Stimulated activated CD4-positive, alpha-beta T cell treated with anti-CD3 and anti-CD28 coated beads, TNF-alpha, amount 100 ng/mL, for 48 hours (primary cell): ENCODE results near the gene ITGB7.

Experiments used
- DNase-seq, 3 donors: peaks; one replicate each; pipeline ENCODE4 v3.0.0-alpha.2; 2020; ENCODE audit warnings: low read depth in 3 of 3

The ITGB7 gene

DNA sequence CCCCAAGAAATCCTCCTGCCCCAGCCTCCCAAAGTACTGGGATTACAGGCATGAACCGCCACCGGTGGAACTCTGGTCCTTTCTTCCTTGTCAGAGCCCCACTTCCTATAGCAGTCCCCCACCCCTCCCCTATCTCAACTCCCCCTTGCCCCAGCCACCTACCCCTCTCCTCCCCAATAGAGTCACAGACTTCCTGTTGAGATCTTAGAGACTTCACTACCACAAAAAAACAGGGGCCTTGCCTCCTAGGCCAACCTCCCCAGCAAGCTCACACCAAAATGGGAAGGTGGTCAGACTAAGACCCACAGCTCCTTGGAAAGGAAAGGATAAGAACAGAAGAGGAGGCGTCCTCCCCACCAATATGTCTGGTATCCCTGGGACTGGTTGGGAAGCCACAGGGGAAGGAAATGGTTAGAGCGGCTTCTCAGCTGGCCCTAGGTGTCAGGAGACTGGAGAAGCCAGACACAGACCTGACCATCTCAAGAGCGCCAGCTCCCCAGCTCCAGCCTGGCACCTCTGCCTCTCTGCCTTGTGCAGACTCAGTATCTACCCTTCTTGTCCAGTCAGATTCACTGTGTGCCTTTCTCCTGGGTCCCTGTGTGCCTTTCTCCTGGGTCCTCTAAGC is 8.5 kb downstream of the ITGB7 start:
- DNase-seq = no peak

DNA sequence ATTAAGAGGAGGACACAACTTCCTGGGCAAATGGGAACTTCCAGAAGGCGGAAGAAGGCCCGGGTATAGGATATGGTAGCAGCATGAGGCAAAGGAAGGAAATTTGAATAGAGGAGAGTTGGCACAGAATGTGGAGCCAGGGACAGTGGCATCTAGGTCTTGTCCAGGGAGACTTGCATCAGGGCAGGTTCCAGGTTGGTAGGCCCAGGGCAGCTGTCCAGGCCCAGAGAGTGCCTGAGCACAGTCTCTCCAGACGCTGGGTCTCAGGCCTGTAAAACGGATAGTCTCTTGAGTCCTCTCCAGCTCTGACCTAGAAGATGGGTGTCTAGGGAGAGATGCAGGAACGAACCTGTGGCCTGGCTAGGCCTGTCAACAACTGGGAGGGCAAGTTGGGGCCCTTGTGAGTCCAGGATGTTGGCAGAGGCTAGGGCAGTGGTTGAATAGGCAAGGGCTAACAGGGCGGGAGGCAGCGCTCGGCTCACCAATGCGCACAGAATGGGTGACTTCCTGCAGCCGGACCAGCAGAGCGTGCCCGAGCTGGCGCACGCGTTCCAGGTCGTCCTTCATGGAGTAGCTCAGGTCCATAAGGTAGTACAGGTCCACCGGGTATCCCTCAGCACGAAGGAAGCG is 9.9 kb downstream of the ITGB7 start:
- DNase-seq = no peak

DNA sequence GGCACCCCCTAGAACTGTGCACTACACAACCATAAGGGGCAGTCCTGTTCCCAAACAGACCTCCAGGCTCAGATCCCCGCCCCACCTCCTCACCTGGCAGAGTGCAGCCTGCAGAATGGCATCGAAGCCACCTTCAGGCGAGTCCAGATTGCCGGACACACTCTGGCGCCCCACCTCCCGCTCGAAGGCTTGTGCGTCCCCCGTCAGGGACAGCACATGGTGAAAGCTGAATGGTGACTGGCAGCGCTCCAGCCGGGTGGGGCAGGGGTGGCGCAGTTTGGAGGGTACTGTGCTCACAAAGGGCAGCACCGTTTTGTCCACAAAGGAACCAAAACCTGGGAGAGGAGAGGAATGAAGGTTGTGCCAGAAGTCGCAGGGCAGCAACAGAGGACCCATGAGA is 10.6 kb downstream of the ITGB7 start:
- DNase-seq = no peak

- no peak for DNase-seq
These were observed 11.3 kb downstream of the ITGB7 start for GRCh38 chr12:53195516-53196420.

DNA sequence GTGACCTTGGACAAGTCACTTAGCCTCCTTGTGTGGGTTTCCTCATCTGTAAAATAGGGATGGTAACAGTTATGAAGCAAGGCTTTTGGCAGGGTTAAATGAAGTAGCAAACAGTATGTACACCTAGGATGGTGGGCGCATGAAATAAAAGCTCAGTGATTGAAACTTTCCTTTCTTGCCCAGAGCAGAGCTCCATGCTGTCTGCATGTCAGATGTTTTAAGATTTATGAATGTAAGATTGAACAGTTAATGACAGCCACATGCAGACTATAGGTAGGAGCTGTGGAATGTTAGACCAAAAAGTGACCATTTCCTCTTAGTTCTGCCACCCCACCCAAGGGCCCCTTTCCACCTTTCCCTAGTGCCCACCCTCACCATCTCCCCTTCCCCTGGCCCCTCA is 12.1 kb downstream of the ITGB7 start:
- DNase-seq = no peak

GRCh38 chr12:53193985-53194716 is 12.9 kb downstream of the ITGB7 start:
- DNase-seq = no peak

DNA sequence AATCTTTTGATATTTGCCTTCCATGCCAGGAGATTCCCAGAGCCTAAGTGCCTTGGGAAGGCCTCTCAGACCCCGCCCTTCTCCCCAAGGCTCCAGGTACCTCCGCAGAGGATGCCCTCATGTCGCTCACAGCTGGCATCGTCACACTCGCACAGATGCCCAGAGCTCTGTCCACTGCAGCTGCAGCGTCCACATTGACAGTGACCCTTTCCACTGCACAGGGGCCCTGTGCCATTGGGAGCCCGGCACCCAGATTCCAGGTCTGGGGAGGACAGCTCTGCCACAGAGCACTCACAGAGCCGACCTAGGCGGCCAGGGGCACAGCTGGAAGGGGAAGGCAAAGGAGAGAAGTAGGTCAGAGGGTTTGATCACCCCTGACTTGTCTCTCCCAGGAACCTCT is 14.0 kb downstream of the ITGB7 start:
- no peak for DNase-seq

DNA sequence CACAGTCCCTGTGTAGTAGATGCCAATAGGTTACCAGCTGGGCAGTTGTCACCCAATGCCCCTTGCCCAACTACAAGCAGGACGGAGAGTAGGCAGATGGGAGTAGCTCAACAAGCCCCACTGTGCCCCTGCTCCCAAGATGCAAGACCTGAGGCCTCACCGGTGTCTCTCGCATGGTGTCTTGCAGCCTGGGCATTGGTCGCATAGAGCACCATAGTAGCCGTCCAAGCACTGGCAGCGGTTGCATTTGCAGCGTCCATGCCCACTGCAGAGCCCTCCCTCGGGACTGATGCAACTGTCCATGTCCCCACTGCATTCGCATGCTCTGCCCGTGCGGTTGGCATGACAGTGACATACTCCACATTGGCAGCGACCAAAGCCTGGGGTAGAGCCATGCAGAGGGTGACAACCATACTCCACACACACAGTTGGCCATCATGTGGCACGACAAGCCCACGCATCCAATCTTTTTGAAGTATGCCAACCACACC is 14.5 kb downstream of the ITGB7 start:
- DNase-seq = no peak

GRCh38 chr12:53191885-53192530 is 15.0 kb downstream of the ITGB7 start:
- no peak for DNase-seq

DNA sequence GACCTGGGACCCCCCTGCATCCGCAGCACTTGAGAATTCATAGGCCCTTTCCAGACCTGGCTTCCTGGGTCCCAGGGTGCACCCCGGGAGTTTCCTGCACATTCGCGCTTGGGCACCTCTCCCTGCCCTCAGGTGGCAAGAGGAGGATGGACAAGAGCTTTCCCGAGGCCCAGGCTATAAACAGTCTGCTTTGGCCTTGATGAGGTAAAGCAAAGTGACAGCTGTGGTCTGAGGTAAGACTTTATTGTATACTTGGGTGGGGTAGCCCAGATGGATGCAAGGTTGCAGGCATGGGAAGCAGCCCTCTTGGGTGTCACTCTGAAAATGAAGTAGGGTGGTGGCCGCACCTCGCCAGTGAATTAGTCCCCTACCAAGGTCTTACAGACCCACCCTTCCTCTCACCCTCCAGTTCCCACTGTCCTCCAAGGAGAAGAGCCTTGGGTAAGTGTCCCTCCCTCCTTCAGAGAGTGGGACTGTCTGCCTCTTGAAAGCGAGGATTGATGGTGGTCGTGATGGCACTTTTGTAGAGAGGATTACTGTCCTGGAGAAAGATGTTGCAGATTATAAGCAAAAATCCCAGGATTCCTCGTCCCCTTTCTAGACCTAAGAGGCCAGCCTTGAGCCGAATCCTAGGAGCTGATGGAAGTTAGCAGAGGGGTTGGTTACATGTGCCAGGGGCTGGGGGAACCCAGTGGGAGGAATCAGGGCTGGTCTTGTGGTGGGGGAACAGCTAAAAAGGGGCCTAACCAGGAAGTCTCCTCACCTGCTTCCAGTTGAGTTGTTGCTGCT is 15.8 kb downstream of the ITGB7 start:
- DNase-seq = no peak

DNA sequence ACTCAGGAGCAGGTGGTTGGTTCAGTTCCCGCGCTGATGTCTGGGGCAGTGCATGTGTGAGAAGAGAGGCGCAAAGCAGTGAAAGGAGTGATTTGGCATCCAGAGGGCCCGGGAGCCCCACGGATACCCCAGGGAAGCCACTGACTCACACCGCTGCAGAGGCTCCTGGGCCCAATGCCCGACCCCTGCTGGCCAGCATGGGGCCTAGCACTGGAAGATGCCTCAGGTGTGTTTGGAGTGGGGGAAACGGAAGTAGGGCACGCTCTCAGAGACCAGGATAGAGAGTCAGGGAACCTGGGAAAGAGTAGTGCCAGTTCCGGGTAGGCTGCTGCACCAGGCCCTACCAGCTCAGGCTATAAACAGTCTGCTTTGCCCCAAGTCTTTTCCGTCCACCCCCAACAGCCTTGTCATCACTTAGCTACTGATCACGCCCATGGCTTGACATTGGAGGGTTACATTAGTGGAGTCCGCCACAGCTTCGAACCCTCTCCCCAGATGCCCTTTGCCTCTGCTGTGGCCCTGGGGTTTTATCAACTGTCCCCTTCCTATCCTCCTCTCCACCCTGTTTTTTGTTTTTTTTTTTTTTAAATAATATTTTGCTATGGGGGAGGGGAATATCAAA is 16.8 kb downstream of the ITGB7 start:
- DNase-seq = no peak

DNA sequence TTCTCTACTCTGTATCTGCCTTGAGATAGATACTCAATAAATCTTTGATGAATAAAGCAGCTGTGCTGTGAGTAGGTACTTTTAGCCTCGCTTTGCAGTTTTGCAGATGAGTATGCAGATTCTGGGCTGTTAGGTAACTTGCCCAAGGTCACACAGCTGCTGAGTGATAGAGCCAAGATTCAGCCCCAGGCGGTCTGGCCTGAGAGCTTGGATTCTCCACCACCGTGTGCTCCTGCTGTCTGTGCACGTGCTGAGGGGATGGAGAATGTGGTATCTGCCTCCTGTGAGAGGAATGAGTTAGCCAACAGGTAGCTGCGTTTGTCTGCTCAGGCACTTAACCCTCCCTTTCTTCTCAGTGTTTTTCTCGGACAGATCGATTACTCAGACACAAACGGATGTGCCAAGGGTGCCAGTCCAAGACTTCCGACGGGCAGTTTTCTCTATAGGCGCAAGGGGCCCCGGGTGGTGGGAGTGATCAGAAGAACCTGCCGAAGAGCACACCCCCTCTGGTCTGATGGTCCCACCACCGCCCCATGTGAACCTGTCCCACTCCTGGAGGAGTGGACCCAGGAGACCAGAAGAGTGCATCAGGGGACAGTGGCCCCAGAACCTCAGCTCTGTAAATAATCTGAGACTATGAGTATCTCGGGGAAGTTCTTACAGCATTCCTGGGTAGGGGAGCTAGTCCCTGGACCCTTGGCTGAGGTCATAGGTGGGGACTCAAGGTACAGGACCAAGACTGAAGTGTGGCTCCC is 19.7 kb downstream of the ITGB7 start:
- DNase-seq = no peak

DNA sequence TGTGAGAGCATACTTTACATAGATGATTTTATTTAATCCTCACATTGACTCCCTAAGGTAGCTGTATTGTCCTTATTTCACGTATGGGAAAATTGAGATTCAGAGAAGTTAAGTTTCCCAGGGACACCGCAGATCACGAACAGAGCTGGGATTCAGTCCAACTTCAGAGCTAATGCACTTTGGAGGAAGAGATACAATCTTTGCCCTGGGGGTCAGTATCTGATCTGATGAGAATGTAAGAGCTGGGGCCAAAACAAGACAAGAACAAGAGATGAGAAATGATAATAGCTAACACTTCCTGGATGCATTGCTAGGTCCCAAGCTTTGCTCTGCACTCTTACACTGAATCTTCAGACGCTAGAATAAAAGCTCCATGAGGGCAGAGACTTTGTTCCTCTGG is 20.3 kb downstream of the ITGB7 start:
- no peak for DNase-seq

GRCh38 chr12:53185582-53186153 is 21.4 kb downstream of the ITGB7 start:
- no peak for DNase-seq

- DNase-seq = no peak
These were observed 22.2 kb downstream of the ITGB7 start for GRCh38 chr12:53184828-53185227.

- DNase-seq = no peak
These were observed 24.1 kb downstream of the ITGB7 start for GRCh38 chr12:53182903-53183302.

- DNase-seq = no peak
These were observed 25.1 kb downstream of the ITGB7 start for GRCh38 chr12:53181935-53182334.

DNA sequence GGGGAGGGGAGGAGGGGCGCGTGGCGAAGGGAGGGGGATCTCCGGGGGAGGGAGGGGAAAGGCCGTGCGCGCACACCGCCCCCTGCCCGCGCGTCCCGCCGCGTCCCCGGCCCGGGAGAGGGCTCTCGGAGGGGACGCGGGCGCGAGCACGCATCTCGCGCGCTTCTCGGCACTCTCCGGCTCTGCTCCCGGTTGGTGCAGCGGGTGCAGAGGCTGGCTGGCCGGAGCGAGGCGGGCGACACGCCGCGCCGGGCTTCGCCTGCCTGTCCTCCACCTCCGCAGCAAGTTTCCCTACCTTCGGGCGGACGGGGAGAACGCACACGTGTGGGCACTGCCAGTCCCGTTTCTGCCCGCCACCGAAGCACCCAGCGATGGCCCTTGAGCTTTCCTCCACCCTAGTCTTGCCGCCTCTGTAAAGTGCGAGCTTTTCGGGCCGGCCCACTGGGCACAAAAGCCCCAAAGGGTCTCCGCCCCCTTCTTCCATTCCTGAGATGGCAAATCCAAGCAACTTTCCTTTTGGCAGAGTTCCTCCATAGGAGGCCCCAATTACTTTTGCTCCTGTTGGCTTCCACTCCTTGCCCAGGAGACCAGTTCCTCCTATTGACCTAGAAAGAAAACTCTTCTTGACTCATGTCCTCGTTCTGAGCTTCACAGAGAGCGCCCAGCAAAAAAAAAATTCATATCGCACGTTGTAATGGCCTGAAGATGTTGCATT is 26.0 kb downstream of the ITGB7 start:
- peak; percentile 54 to 73 (median 71) for DNase-seq
